ENCODE data around the gene SLC25A21.

DNA sequence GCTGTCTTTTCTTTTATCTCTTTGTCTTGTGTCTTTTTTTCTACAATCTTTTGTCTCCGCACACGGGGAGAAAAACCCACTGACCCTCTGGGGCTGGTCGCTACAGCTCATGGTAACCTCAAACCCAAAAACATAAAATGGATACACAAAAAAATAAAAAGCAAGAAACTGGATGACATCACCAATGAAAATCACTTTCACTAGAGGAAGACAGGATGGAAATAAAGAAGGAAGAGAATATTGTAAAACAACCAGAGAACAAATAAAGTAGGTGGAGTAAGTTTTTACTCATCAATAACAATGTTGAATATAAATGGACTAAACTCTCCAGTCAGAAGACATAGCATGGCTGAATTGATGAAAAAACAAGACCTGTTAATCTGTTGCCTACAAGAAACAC, 42.9 kb upstream of the SLC25A21 start:
- TF ChIP-seq POLR2AphosphoS5 (IDR thresholded peaks at IDR 0.05) (no peak), EP300 (IDR thresholded peaks at IDR 0.05) (no peak)
- TF ChIP-seq, protein P1, sequence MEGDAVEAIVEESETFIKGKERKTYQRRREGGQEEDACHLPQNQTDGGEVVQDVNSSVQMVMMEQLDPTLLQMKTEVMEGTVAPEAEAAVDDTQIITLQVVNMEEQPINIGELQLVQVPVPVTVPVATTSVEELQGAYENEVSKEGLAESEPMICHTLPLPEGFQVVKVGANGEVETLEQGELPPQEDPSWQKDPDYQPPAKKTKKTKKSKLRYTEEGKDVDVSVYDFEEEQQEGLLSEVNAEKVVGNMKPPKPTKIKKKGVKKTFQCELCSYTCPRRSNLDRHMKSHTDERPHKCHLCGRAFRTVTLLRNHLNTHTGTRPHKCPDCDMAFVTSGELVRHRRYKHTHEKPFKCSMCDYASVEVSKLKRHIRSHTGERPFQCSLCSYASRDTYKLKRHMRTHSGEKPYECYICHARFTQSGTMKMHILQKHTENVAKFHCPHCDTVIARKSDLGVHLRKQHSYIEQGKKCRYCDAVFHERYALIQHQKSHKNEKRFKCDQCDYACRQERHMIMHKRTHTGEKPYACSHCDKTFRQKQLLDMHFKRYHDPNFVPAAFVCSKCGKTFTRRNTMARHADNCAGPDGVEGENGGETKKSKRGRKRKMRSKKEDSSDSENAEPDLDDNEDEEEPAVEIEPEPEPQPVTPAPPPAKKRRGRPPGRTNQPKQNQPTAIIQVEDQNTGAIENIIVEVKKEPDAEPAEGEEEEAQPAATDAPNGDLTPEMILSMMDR (IDR thresholded peaks at IDR 0.05): no peak

All from stomach (tissue), 4 donors.